ENCODE data around the gene FKBP1C.
"Not testable (repeated sequence)": the region's sequence is repeated elsewhere in the genome, so short reads cannot be mapped to it uniquely, and the experiment has no call there.

DNA sequence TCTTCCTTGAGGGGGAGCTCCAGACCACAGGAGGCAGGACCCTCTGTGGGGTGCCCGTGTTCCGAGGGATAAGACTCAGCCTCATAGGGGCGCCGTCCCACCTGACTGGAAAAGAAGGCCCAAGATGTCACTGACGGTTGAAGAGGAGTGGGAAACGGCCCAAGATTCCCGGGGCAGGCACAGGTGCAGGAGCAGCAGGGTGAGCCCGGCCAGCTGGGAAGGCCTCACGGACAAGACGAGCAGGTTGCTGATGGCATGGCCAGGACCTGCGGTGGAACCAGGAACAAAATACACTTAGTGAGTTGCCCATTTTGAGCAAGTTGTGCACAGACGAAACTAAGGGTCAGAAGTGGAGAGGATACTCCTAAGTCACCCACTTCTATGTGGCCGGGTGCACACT lies 18.8 kb downstream of the FKBP1C start:
- TF ChIP-seq, protein P1, sequence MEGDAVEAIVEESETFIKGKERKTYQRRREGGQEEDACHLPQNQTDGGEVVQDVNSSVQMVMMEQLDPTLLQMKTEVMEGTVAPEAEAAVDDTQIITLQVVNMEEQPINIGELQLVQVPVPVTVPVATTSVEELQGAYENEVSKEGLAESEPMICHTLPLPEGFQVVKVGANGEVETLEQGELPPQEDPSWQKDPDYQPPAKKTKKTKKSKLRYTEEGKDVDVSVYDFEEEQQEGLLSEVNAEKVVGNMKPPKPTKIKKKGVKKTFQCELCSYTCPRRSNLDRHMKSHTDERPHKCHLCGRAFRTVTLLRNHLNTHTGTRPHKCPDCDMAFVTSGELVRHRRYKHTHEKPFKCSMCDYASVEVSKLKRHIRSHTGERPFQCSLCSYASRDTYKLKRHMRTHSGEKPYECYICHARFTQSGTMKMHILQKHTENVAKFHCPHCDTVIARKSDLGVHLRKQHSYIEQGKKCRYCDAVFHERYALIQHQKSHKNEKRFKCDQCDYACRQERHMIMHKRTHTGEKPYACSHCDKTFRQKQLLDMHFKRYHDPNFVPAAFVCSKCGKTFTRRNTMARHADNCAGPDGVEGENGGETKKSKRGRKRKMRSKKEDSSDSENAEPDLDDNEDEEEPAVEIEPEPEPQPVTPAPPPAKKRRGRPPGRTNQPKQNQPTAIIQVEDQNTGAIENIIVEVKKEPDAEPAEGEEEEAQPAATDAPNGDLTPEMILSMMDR (IDR thresholded peaks at IDR 0.05) = not testable (repeated sequence)
- TF ChIP-seq POLR2A (IDR thresholded peaks at IDR 0.05; ENCODE audit: low read length); RARB (CRISPR knock-in tag; IDR thresholded peaks at IDR 0.05); POLR2AphosphoS2 (conservative IDR thresholded peaks at IDR 0.05; ENCODE audit: low read length); NFE2L2 (conservative IDR thresholded peaks at IDR 0.05; ENCODE audit: low read length); TFCP2L1 (CRISPR knock-in tag; IDR thresholded peaks at IDR 0.05); JUN (IDR thresholded peaks at IDR 0.05); EP300 (IDR thresholded peaks at IDR 0.05); RAD21 (conservative IDR thresholded peaks at IDR 0.05 in 1 of 2, IDR thresholded peaks at IDR 0.05 in 1 of 2); RNF2 (IDR thresholded peaks at IDR 0.05; ENCODE audit: borderline replicate concordance, low read depth); EHMT2 (IDR thresholded peaks at IDR 0.05; ENCODE audit: low read depth): not testable (repeated sequence)

All from A549 (cell line).